H1 (cell line): ENCODE data around the gene MTX3. TPM values are rescaled to one million over a fixed set of nuclear protein-coding genes. Genes with fewer than 3 reads are reported as not detected.

Experiments used
- CTCF ChIA-PET: fragments of 300-600 bp; sonication (Branson Sonifier 250); formaldehyde crosslinking; loops from one replicate; lab custom pipeline; 2021; ENCODE audit not compliant: partially characterized antibody; lab: Charles Lee
- POLR2A ChIA-PET: fragments of 300-600 bp; sonication (Branson Sonifier 250); formaldehyde crosslinking; loops from one replicate; lab custom pipeline; 2021; ENCODE audit warnings: inconsistent platforms; ENCODE audit not compliant: partially characterized antibody; lab: Charles Lee
- DNase-seq, 2 experiments: peaks; one replicate each; pipeline versions ENCODE4 v3.0.0 to v3.0.0-alpha.2; 2010 to 2022; ENCODE audit warnings: low spot score in 2 of 2, low read depth in 1 of 2, mixed read lengths in 1 of 2
- FAIRE-seq: peaks from 2 replicates; lab custom pipeline; 2011; peaks lifted over from hg19 to GRCh38; lab: Jason Lieb, UNC
- H2AFZ ChIP-seq: 2 replicates; pipeline ENCODE4 v1.8.1; 2012; ENCODE audit warnings: low read length, inconsistent platforms
- H2AK5ac ChIP-seq: 2 replicates; pipeline ENCODE4 v1.6.1; 2013; ENCODE audit warnings: low read depth, low read length
- H2BK120ac ChIP-seq: replicated peaks from 2 replicates; pipeline ENCODE3; 2013; ENCODE audit warnings: low read depth, low read length, inconsistent platforms
- H2BK12ac ChIP-seq: 2 replicates; pipeline ENCODE4 v1.6.1; 2013; ENCODE audit warnings: low read depth, low read length
- H2BK15ac ChIP-seq: 2 replicates; pipeline ENCODE4 v1.6.1; 2013; ENCODE audit warnings: low read length
- H2BK20ac ChIP-seq: 2 replicates; pipeline ENCODE4 v1.6.1; 2013; ENCODE audit warnings: low read length
- H2BK5ac ChIP-seq: 2 replicates; pipeline ENCODE4 v1.6.1; 2013; ENCODE audit warnings: low read depth, low read length
- H3K14ac ChIP-seq: 2 replicates; pipeline ENCODE4 v1.6.1; 2013; ENCODE audit warnings: inconsistent platforms; ENCODE audit not compliant: insufficient read length
- H3K18ac ChIP-seq: 2 replicates; pipeline ENCODE4 v1.6.1; 2013; ENCODE audit warnings: low read length; ENCODE audit errors: extremely low read depth
- H3K23ac ChIP-seq: 2 replicates; pipeline ENCODE4 v1.6.1; 2013; ENCODE audit warnings: inconsistent platforms; ENCODE audit not compliant: insufficient read length
- H3K23me2 ChIP-seq: 2 replicates; pipeline ENCODE4 v1.6.1; 2013; ENCODE audit warnings: low read depth, low read length
- H3K27ac ChIP-seq: 2 replicates; pipeline ENCODE4 v1.6.1; 2011; ENCODE audit warnings: low read depth, low read length, inconsistent platforms
- H3K27me3 ChIP-seq, 4 experiments: replicated peaks in 1 of 4; 1 replicate in 1 of 4; 2 replicates in 3 of 4; pipeline versions ENCODE4 v1.6.1 to v1.8.1; 2011 to 2013; ENCODE audit warnings: low read length in 3 of 4, mild to moderate bottlenecking in 3 of 4, inconsistent platforms in 2 of 4, mixed read lengths in 2 of 4, moderate library complexity in 1 of 4; ENCODE audit not compliant: control insufficient read depth in 3 of 4, insufficient read depth in 3 of 4; ENCODE audit errors: extremely low read depth in 1 of 4
- H3K36me3 ChIP-seq, 4 experiments: 2 replicates each; pipeline versions ENCODE4 v1.6.1 to v1.8.1; 2011 to 2013; ENCODE audit warnings: mild to moderate bottlenecking in 4 of 4, low read length in 3 of 4, moderate library complexity in 2 of 4, control low read depth in 1 of 4, inconsistent platforms in 1 of 4; ENCODE audit not compliant: insufficient read depth in 4 of 4, control insufficient read depth in 2 of 4
- H3K4ac ChIP-seq: replicated peaks from 2 replicates; pipeline ENCODE3; 2013; ENCODE audit warnings: low read length, low read depth, mixed read lengths, inconsistent platforms; ENCODE audit not compliant: insufficient read length
- H3K4me1 ChIP-seq, 4 experiments: replicated peaks in 1 of 4; 1 replicate in 1 of 4; 2 replicates in 3 of 4; pipeline versions ENCODE4 v1.6.1 to v1.8.1; 2011 to 2013; ENCODE audit warnings: low read length in 3 of 4, inconsistent platforms in 2 of 4, mixed read lengths in 1 of 4; ENCODE audit not compliant: insufficient read depth in 4 of 4, control insufficient read depth in 3 of 4
- H3K4me2 ChIP-seq, 2 experiments: 2 replicates each; pipeline versions ENCODE4 v1.6.1 to v1.8.1; 2011 to 2013; ENCODE audit warnings: low read depth in 2 of 2, low read length in 2 of 2, control low read depth in 1 of 2, inconsistent platforms in 1 of 2, mild to moderate bottlenecking in 1 of 2; ENCODE audit not compliant: insufficient read depth in 1 of 2
- H3K4me3 ChIP-seq, 4 experiments: fragments of 200-600, 300-600 bp in 1 of 4; sonication (generic), shearing (Covaris generic), sonication (Bioruptor Twin) in 1 of 4; 2 replicates each; pipeline versions ENCODE4 v1.5.1 to v1.8.1; 2011 to 2016; ENCODE audit warnings: low read length in 4 of 4, low read depth in 3 of 4, control low read depth in 2 of 4, inconsistent platforms in 2 of 4, mild to moderate bottlenecking in 2 of 4, mixed read lengths in 1 of 4, moderate library complexity in 1 of 4; ENCODE audit not compliant: insufficient read depth in 2 of 4; ENCODE audit errors: extremely low read depth in 1 of 4
- H3K56ac ChIP-seq: replicated peaks from 2 replicates; pipeline ENCODE3; 2013; ENCODE audit warnings: low read depth, mild to moderate bottlenecking, mixed read lengths, low read length, inconsistent platforms; ENCODE audit not compliant: insufficient read length
- H3K79me1 ChIP-seq: 2 replicates; pipeline ENCODE4 v1.6.1; 2013; ENCODE audit warnings: low read depth, low read length, control low read depth
- H3K79me2 ChIP-seq, 2 experiments: 2 replicates each; pipeline versions ENCODE4 v1.6.1 to v1.8.1; 2012 to 2013; ENCODE audit warnings: low read length in 2 of 2, mild to moderate bottlenecking in 2 of 2, inconsistent platforms in 1 of 2; ENCODE audit not compliant: insufficient read depth in 2 of 2, control insufficient read depth in 1 of 2
- H3K9ac ChIP-seq, 4 experiments: replicated peaks in 1 of 4; 1 replicate in 1 of 4; 2 replicates in 3 of 4; pipeline versions ENCODE4 v1.6.1 to v1.8.1; 2011 to 2013; ENCODE audit warnings: low read depth in 3 of 4, low read length in 3 of 4, control low read depth in 2 of 4, mild to moderate bottlenecking in 2 of 4, moderate library complexity in 2 of 4, inconsistent platforms in 1 of 4; ENCODE audit errors: extremely low read depth in 1 of 4
- H3K9me3 ChIP-seq, 2 experiments: 2 replicates each; pipeline versions ENCODE4 v1.6.1 to v1.8.1; 2012 to 2013; ENCODE audit warnings: mild to moderate bottlenecking in 2 of 2, moderate library complexity in 2 of 2, control low read depth in 1 of 2, inconsistent platforms in 1 of 2, low read depth in 1 of 2, low read length in 1 of 2, mixed read lengths in 1 of 2; ENCODE audit not compliant: insufficient read depth in 2 of 2
- H4K20me1 ChIP-seq, 2 experiments: replicated peaks in 1 of 2; 2 replicates each; pipeline versions ENCODE3 to v1.8.1; 2011 to 2013; ENCODE audit warnings: inconsistent platforms in 2 of 2, low read length in 2 of 2, mild to moderate bottlenecking in 1 of 2; ENCODE audit not compliant: insufficient read depth in 2 of 2, control insufficient read depth in 1 of 2
- H4K5ac ChIP-seq: 2 replicates; pipeline ENCODE4 v1.6.1; 2013; ENCODE audit warnings: low read length, low read depth, mixed read lengths, inconsistent platforms; ENCODE audit not compliant: insufficient read length
- H4K8ac ChIP-seq: 2 replicates; pipeline ENCODE4 v1.8.0; 2013; ENCODE audit warnings: mild to moderate bottlenecking, moderate library complexity, low read length, inconsistent platforms; ENCODE audit not compliant: insufficient read depth; ENCODE audit errors: extremely low read depth
- H4K91ac ChIP-seq: replicated peaks from 2 replicates; pipeline ENCODE3; 2013; ENCODE audit warnings: low read length, mixed read lengths, inconsistent platforms; ENCODE audit not compliant: insufficient read length
- CBX5 ChIP-seq: fragments of 300-800, 300-1000 bp; sonication (generic); IDR thresholded peaks from 2 replicates; pipeline ENCODE4 v1.7.1; 2016; ENCODE audit warnings: antibody characterized with exemption, low read length, low read depth
- CBX8 ChIP-seq: fragments of 300-800, 300-1000 bp; sonication (generic); IDR thresholded peaks from 2 replicates; pipeline ENCODE4 v1.7.1; 2016; ENCODE audit warnings: low read depth, low read length, borderline replicate concordance
- CHD2 ChIP-seq: IDR thresholded peaks from 2 replicates; pipeline ENCODE4 v1.6.1; 2012; ENCODE audit warnings: low read length, improper control_type of control experiment
- FOSL1 ChIP-seq: IDR thresholded peaks from 2 replicates; pipeline ENCODE4 v1.6.1; 2011; ENCODE audit warnings: mild to moderate bottlenecking, low read depth, low read length, moderate library complexity; ENCODE audit not compliant: insufficient read depth
- RFX5 ChIP-seq: IDR thresholded peaks from 2 replicates; pipeline ENCODE4 v1.6.1; 2011; ENCODE audit warnings: low read depth, low read length, improper control_type of control experiment, borderline replicate concordance
- SIRT6 ChIP-seq: IDR thresholded peaks from one replicate; pipeline ENCODE4 v1.7.1; 2012; ENCODE audit warnings: low read length, inconsistent platforms
- SP4 ChIP-seq: IDR thresholded peaks from 2 replicates; pipeline ENCODE4 v1.6.1; 2012; ENCODE audit warnings: low read length, inconsistent platforms
- WGBS, 2 experiments: shearing (Covaris generic) in 1 of 2; methylation state at CpG; one replicate each; pipeline versions ENCODE4 v1.1.6 to v1.1.7; 2013 to 2015; ENCODE audit warnings: low lambda C conversion rate in 2 of 2, mixed read lengths in 2 of 2, inconsistent platforms in 1 of 2, low coverage in 1 of 2, missing lambda C conversion rate in 1 of 2; ENCODE audit not compliant: insufficient replicate concordance in 2 of 2, insufficient coverage in 1 of 2, insufficient read length in 1 of 2; ENCODE audit errors: extremely low coverage in 1 of 2, missing lambda C conversion rate in 1 of 2; 5-methylcytosine and 5-hydroxymethylcytosine counted together
- polyA plus RNA-seq, 7 experiments: library from polyadenylated mRNA; depleted of rRNA in 3 of 7; stranded (reverse) in 5 of 7; unstranded in 2 of 7; fragments of >200 nt in 5 of 7; fragments of 200-250 nt in 2 of 7; gene quantifications; 1 replicate in 5 of 7; 2 replicates in 1 of 7; 4 replicates in 1 of 7; pipeline versions ENCODE4 v1.2.1 to v1.2.3, GENCODE V29; 2011 to 2013; ENCODE audit warnings: missing spikeins in 2 of 7, mixed read lengths in 2 of 7
- total RNA-seq: library from RNA; stranded (reverse); fragmentation: NEBNext Ultra II Directional; extraction: Animal tissue kit (Norgen Biotek cat#: 25700); gene quantifications from 2 replicates; pipeline ENCODE4 v1.2.1, GENCODE V29; 2021

The MTX3 gene
- total and polyA plus RNA-seq, 2 of the 8 experiments (the other 6 are each of a cell fraction or from before 2014, with no cell fraction given), result 9.4 to 28.8 TPM

DNA sequence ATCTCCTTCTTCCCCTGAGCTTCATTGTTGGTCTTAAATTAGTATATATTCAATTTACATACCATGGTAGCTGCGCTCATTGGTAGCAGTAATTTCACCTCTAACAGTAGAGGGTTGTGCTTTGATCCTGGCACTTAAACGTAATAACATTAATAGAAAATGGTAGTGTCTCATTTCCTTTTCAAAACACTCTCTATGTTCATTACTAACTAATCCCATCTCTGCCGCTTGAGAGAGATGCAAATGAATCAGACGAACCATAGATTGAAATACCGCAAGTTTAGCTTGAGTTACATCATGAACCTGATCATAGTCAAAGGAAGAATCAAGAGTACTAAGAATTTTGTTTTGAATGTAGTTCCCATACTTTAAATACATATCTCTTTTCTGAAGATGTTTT is 46.3 kb upstream of the MTX3 start:
- DNase-seq (no peak), FAIRE-seq (no peak)
- Histone ChIP-seq H4K20me1 (no peaks in the 10 kb centered on the region), H3K18ac (no peak overlapping the region), H3K4ac (no peak overlapping the region), H3K23ac (no peak overlapping the region), H3K9ac (no peak overlapping the region), H2BK15ac (no peak overlapping the region), H2AFZ (no peak overlapping the region), H2BK120ac (no peak overlapping the region), H3K27ac (no peak overlapping the region), H3K23me2 (no peaks in the 10 kb centered on the region; the same call in 1 of the 2 replicates), H3K56ac (no peak overlapping the region), H3K4me2 (no peak overlapping the region), H3K9me3 (no peaks in the 10 kb centered on the region), H2AK5ac (no peak overlapping the region), H3K4me1 (peaks cover 0 to 3% (median 1%) of the 10 kb centered on the region in 4 experiments; a peak in 3 of 7 replicates), H3K79me2 (no peaks in the 10 kb centered on the region), H3K4me3 (no peak overlapping the region), H2BK12ac (no peak overlapping the region), H4K8ac (no peak overlapping the region), H3K14ac (no peak overlapping the region), H3K36me3 (no peaks in the 10 kb centered on the region), H4K91ac (no peak overlapping the region), H2BK20ac (no peak overlapping the region), H2BK5ac (no peak overlapping the region), H3K27me3 (peaks cover 4 to 32% (median 21%) of the 10 kb centered on the region in 4 experiments; a peak in 6 of 7 replicates), H4K5ac (no peak overlapping the region), H3K79me1 (no peaks in the 10 kb centered on the region)
- 73% methylated on average over 5 of the region's 5 CpGs; no CpG with 5 or more reads in 1 of the 2 experiments for WGBS, 2 experiments
- POLR2A ChIA-PET, result no interaction called here
- CTCF ChIA-PET, result interaction anchor here (1.0 to 1.7 kb wide), 3 partner anchors 22 to 47 kb away, joined by 3 to 7 read pairs (median 3); no protein-coding TSS in a partner anchor
- TF ChIP-seq FOSL1 (no peak), CHD2 (no peak), CBX8 (no peak), SIRT6 (no peak), RFX5 (no peak), CBX5 (no peak), SP4 (no peak)
